Keratinocyte (primary cell): ENCODE data around the gene PDZD2.

Experiments
- CTCF ChIP-seq, 3 experiments: IDR thresholded peaks in 1 of 3; conservative IDR thresholded peaks in 1 of 3; optimal IDR thresholded peaks in 1 of 3; 2 replicates in 2 of 3; 3 replicates in 1 of 3; pipeline versions ENCODE3 to v1.5.1; 2011; ENCODE audit warnings: low read length in 3 of 3, mild to moderate bottlenecking in 3 of 3, moderate library complexity in 2 of 3, control low read depth in 1 of 3, inconsistent platforms in 1 of 3; ENCODE audit not compliant: insufficient read depth in 2 of 3; ENCODE audit errors: extremely low read depth in 1 of 3
- EZH2 ChIP-seq: IDR thresholded peaks from one replicate; pipeline ENCODE4 v1.6.1; 2012; ENCODE audit warnings: inconsistent platforms, mild to moderate bottlenecking, low read length, moderate library complexity

GRCh38 chr5:31995006-31995405, 356.1 kb downstream of the PDZD2 start:
- TF ChIP-seq CTCF (optimal IDR thresholded peaks at IDR 0.05 in 1 of 3, IDR thresholded peaks at IDR 0.05 in 1 of 3, conservative IDR thresholded peaks at IDR 0.05 in 1 of 3; ENCODE audit: extremely low read depth in 1 of 3, insufficient read depth in 2 of 3, low read length in 3 of 3), result no peak
- TF ChIP-seq EZH2, result no peak
